ENCODE data around the gene EMC6.

Gene EMC6

DNA sequence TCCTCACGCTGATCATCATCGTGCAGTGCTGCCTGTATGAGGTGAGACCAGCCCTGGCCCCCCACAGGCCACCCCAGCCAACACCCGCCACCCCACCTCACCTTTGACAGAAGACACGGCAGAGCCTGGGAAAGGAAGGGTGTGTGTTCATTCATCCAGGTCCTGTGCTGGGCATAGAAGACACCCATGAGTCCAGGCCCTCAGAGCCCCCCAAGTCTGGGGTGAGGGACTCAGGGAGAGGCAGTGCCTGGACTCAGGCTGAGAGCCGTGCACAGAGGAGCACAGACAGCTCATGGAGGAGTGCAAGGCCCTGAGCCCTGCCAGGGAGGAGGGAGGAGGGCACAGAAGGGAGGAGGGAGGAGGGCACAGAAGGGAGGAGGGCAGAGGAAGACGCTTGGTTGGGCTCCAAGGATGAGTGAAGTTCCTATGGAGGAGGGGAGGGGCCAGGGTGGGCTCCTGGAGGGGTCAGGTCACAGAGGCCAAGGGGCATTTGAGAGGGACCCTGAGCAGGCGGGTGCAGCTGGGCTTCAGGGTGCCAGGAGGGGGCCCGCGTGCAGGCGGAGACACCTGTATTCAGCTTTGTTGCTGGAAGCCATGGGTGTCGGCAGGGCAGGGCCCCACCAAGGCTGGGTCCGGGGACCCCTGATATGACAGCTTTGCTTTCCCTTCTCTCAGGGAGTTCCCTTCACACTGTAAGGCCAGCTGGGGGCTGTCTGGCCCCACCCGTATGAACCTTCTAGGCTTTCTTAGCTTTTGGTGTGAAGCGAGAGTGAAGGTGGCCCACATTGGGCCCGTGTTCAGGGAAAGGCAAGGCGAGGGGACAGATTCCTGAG, 11.6 kb upstream of the EMC6 start:
- WGBS = 92% methylated on average over 15 of the region's 16 CpGs
- no peaks in the 10 kb centered on the region for H3K9me3 ChIP-seq (ENCODE audit: insufficient read depth, low read depth, low read length)
- no peak overlapping the region for H3K4me3 ChIP-seq (ENCODE audit: low read length)
- H3K4me1 ChIP-seq (ENCODE audit: insufficient read depth, low read length) = 0 out of 2 replicates have a peak, but pooled peaks cover 5% of the 10 kb centered on the region
- no peak overlapping the region for H3K9ac ChIP-seq (ENCODE audit: low read depth, low read length)
- H3K36me3 ChIP-seq (ENCODE audit: insufficient read depth, low read length) = peaks cover 20% of the 10 kb centered on the region
- H3K27ac ChIP-seq (ENCODE audit: low read depth, low read length) = no peak overlapping the region
- no peaks in the 10 kb centered on the region for H3K27me3 ChIP-seq (ENCODE audit: insufficient read depth, low read length)

DNA sequence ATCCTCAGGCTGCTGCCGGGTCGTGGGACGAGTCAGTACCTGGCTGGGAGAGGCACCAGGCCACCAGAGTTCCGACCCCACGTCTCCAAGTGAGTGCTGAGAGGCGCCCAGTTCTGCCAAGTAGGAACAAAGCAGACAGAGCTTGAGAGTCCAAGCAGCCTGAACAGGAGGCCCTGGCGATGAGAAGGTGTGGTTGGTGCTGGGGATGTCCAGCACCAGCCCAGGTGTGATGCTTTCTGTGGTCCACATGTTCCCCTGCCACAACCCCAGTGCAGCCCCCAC, 11.1 kb upstream of the EMC6 start:
- no peak overlapping the region for H3K9ac ChIP-seq (ENCODE audit: low read depth, low read length)
- 93% methylated on average over 7 of the region's 7 CpGs for WGBS
- H3K4me3 ChIP-seq (ENCODE audit: low read length) = no peak overlapping the region
- no peaks in the 10 kb centered on the region for H3K27me3 ChIP-seq (ENCODE audit: insufficient read depth, low read length)
- peaks cover 20% of the 10 kb centered on the region for H3K36me3 ChIP-seq (ENCODE audit: insufficient read depth, low read length)
- no peak overlapping the region for H3K27ac ChIP-seq (ENCODE audit: low read depth, low read length)
- H3K4me1 ChIP-seq (ENCODE audit: insufficient read depth, low read length) = 0 out of 2 replicates have a peak, but pooled peaks cover 5% of the 10 kb centered on the region
- H3K9me3 ChIP-seq (ENCODE audit: insufficient read depth, low read depth, low read length) = no peaks in the 10 kb centered on the region

- H3K36me3 ChIP-seq (ENCODE audit: insufficient read depth, low read length) = peaks cover 22% of the 10 kb centered on the region
Observed at GRCh38 chr17:3657874-3658783, 10.5 kb upstream of the EMC6 start.

DNA sequence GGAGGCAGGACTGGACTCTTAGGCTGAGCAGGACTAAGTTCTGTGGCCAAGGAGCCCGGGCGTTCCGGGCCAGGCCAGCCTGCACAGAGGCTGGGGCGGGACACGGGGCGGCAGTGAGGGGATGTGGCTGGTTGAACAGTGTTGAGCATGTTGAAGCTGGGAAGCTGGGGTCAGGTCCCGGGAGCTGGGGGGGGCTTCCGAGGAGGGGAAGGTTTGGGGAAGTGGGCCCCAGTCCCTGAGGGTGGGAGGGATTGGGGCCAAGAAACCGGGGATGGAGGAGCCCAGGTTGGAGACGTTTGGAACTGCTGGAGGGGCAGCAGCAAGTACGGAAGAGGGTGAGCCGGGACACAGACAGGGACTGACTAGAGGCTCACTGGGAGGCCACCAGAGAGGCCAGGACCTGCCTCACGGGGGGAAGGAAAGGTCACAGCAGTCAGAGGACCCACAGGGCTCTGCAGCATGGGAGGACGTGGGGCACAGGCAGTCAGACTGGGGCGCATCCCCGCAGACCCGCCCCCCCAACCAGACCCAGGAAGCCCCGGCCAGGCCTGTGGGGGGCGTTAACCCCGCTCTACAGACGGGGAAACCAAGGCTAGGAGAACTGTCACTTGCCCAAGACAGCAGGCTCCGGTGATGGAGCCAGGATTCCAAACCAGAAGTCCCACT, 9.7 kb upstream of the EMC6 start:
- H3K4me1 ChIP-seq (ENCODE audit: insufficient read depth, low read length) = 0 out of 2 replicates have a peak, but pooled peaks cover 5% of the 10 kb centered on the region
- no peak overlapping the region for H3K27ac ChIP-seq (ENCODE audit: low read depth, low read length)
- no peaks in the 10 kb centered on the region for H3K27me3 ChIP-seq (ENCODE audit: insufficient read depth, low read length)
- no peak overlapping the region for H3K4me3 ChIP-seq (ENCODE audit: low read length)
- peaks cover 29% of the 10 kb centered on the region for H3K36me3 ChIP-seq (ENCODE audit: insufficient read depth, low read length)
- WGBS = 87% methylated on average over 22 of the region's 22 CpGs
- no peaks in the 10 kb centered on the region for H3K9me3 ChIP-seq (ENCODE audit: insufficient read depth, low read depth, low read length)
- no peak overlapping the region for H3K9ac ChIP-seq (ENCODE audit: low read depth, low read length)

More at GRCh38 chr17:3657874-3658783, 10.5 kb upstream of the EMC6 start:
- Histone ChIP-seq H3K4me1 (ENCODE audit: insufficient read depth, low read length) (0 out of 2 replicates have a peak, but pooled peaks cover 5% of the 10 kb centered on the region), H3K4me3 (ENCODE audit: low read length) (no peak overlapping the region), H3K27me3 (ENCODE audit: insufficient read depth, low read length) (no peaks in the 10 kb centered on the region), H3K27ac (ENCODE audit: low read depth, low read length) (no peak overlapping the region), H3K9ac (ENCODE audit: low read depth, low read length) (no peak overlapping the region), H3K9me3 (ENCODE audit: insufficient read depth, low read depth, low read length) (no peaks in the 10 kb centered on the region)
- WGBS = 92% methylated on average over 42 of the region's 42 CpGs

GRCh38 chr17:3659541-3660111, 9.0 kb upstream of the EMC6 start:
- Histone ChIP-seq H3K27me3 (ENCODE audit: insufficient read depth, low read length) (no peaks in the 10 kb centered on the region), H3K36me3 (ENCODE audit: insufficient read depth, low read length) (peaks cover 36% of the 10 kb centered on the region), H3K9me3 (ENCODE audit: insufficient read depth, low read depth, low read length) (no peaks in the 10 kb centered on the region), H3K4me3 (ENCODE audit: low read length) (no peak overlapping the region), H3K27ac (ENCODE audit: low read depth, low read length) (no peak overlapping the region), H3K4me1 (ENCODE audit: insufficient read depth, low read length) (0 out of 2 replicates have a peak, but pooled peaks cover 5% of the 10 kb centered on the region), H3K9ac (ENCODE audit: low read depth, low read length) (no peak overlapping the region)
- 84% methylated on average over 22 of the region's 22 CpGs for WGBS

GRCh38 chr17:3660311-3660891, 8.2 kb upstream of the EMC6 start:
- 95% methylated on average over 23 of the region's 23 CpGs for WGBS
- H3K4me3 ChIP-seq (ENCODE audit: low read length) = no peak overlapping the region
- H3K9ac ChIP-seq (ENCODE audit: low read depth, low read length) = no peak overlapping the region
- H3K9me3 ChIP-seq (ENCODE audit: insufficient read depth, low read depth, low read length) = no peaks in the 10 kb centered on the region
- H3K27ac ChIP-seq (ENCODE audit: low read depth, low read length) = no peak overlapping the region
- H3K36me3 ChIP-seq (ENCODE audit: insufficient read depth, low read length) = peaks cover 34% of the 10 kb centered on the region
- H3K27me3 ChIP-seq (ENCODE audit: insufficient read depth, low read length) = no peaks in the 10 kb centered on the region
- 0 out of 2 replicates have a peak, but pooled peaks cover 5% of the 10 kb centered on the region for H3K4me1 ChIP-seq (ENCODE audit: insufficient read depth, low read length)

DNA sequence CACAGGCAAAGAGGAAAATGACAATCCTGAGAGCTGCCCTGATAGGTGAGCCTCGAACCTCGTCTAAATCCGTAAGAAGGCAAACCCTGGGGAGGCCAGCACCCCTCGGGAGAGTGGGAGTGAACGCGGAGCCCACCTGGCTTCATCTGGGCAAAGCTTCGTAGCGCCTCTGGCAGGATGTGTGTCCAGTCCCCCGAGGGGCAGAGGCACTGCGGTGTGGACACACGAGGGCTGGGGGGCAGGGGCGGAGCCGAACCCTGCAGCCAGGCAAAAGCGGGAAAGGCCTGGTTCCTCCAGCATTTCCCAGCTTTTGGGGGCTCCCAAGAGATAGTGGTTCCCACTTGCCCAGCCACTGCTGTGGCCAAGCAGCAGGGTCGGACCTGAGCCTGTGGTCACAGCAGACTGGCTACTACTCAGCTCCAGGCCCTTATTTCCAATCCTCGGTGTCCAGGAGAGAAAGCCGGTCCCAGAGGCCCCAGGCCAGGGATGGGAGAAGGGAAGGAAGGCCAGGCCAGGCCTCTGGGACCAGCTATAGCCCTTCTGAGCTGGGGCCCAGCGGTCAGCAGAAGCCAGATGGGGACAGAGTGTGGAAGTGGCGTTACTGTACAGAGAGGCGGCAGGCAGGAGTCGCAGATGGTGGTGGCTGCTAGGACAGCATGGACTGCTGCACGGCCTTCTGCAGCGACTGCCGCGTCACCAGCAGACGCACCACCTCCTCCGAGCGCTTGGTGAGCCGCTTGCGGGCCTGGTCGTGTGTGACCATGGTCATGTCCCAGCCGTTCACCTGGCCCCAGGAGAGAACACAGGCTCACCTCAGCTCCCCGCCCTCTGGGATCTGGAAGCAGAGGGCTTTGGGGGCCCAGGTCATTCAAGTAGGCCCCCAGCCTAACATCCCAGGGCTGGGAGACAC, 5.3 kb upstream of the EMC6 start:
- H3K27me3 ChIP-seq (ENCODE audit: insufficient read depth, low read length) = no peaks in the 10 kb centered on the region

GRCh38 chr17:3665834-3666233, 2.8 kb upstream of the EMC6 start:
- Histone ChIP-seq H3K4me1 (ENCODE audit: insufficient read depth, low read length) (peaks cover 4% of the 10 kb centered on the region), H3K27ac (ENCODE audit: low read depth, low read length) (no peak overlapping the region), H3K9ac (ENCODE audit: low read depth, low read length) (no peak overlapping the region), H3K4me3 (ENCODE audit: low read length) (no peak overlapping the region), H3K9me3 (ENCODE audit: insufficient read depth, low read depth, low read length) (no peaks in the 10 kb centered on the region), H3K27me3 (ENCODE audit: insufficient read depth, low read length) (no peaks in the 10 kb centered on the region), H3K36me3 (ENCODE audit: insufficient read depth, low read length) (peaks cover 24% of the 10 kb centered on the region)
- WGBS = 83% methylated on average over 5 of the region's 5 CpGs

More for the DNA sequence above, 5.3 kb upstream of the EMC6 start:
- H3K4me3 ChIP-seq (ENCODE audit: low read length) = no peak overlapping the region
- H3K27ac ChIP-seq (ENCODE audit: low read depth, low read length) = no peak overlapping the region
- H3K4me1 ChIP-seq (ENCODE audit: insufficient read depth, low read length) = peaks cover 9% of the 10 kb centered on the region
- no peaks in the 10 kb centered on the region for H3K9me3 ChIP-seq (ENCODE audit: insufficient read depth, low read depth, low read length)
- no peak overlapping the region for H3K9ac ChIP-seq (ENCODE audit: low read depth, low read length)
- peaks cover 26% of the 10 kb centered on the region for H3K36me3 ChIP-seq (ENCODE audit: insufficient read depth, low read length)
- WGBS = 92% methylated on average over 33 of the region's 33 CpGs

- H3K9me3 ChIP-seq (ENCODE audit: insufficient read depth, low read depth, low read length) = no peaks in the 10 kb centered on the region
- H3K27ac ChIP-seq (ENCODE audit: low read depth, low read length) = no peak overlapping the region
- no peaks in the 10 kb centered on the region for H3K27me3 ChIP-seq (ENCODE audit: insufficient read depth, low read length)
- peaks cover 4% of the 10 kb centered on the region for H3K4me1 ChIP-seq (ENCODE audit: insufficient read depth, low read length)
- H3K9ac ChIP-seq (ENCODE audit: low read depth, low read length) = no peak overlapping the region
- WGBS = 96% methylated on average over 6 of the region's 6 CpGs
- peaks cover 20% of the 10 kb centered on the region for H3K36me3 ChIP-seq (ENCODE audit: insufficient read depth, low read length)
- H3K4me3 ChIP-seq (ENCODE audit: low read length) = no peak overlapping the region
Observed at GRCh38 chr17:3666516-3666915, 2.1 kb upstream of the EMC6 start.

Data from HUES64 (cell line).